Psoas muscle (tissue), 8 donors: ENCODE data around the gene TTC6. TPM values are rescaled to one million over a fixed set of nuclear protein-coding genes. Genes with fewer than 3 reads are reported as not detected.

Experiments used
- ATAC-seq, 4 donors: fragments of 200-7000 bp; cut with Tn5 transposase; one replicate each; pipeline ENCODE4 v1.9.1; 2020; ENCODE audit warnings: moderate library complexity in 3 of 4, mild to moderate bottlenecking in 2 of 4
- DNase-seq, 2 donors: peaks; one replicate each; pipeline ENCODE4 v3.0.0-alpha.2; 2020
- H3K27ac ChIP-seq: fragments of 200-600 bp; one replicate; pipeline ENCODE4 v1.8.0; 2022
- H3K27me3 ChIP-seq, 3 donors: fragments of 200-600 bp in 1 of 3; one replicate each; pipeline versions ENCODE4 v1.6.1 to v1.8.0; 2013 to 2022; ENCODE audit warnings: low read length in 2 of 3, mild to moderate bottlenecking in 2 of 3, moderate library complexity in 1 of 3; ENCODE audit not compliant: insufficient read depth in 3 of 3
- H3K36me3 ChIP-seq, 2 donors: fragments of 200-600 bp in 1 of 2; one replicate each; pipeline versions ENCODE4 v1.6.1 to v1.8.0; 2013 to 2022; ENCODE audit warnings: low read depth in 1 of 2, mild to moderate bottlenecking in 1 of 2, moderate library complexity in 1 of 2; ENCODE audit not compliant: insufficient read depth in 1 of 2
- H3K4me1 ChIP-seq: fragments of 200-600 bp; one replicate; pipeline ENCODE4 v1.8.0; 2022
- H3K4me3 ChIP-seq: fragments of 200-600 bp; one replicate; pipeline ENCODE4 v1.8.0; 2022; ENCODE audit warnings: mild to moderate bottlenecking
- H3K9me3 ChIP-seq: fragments of 200-600 bp; one replicate; pipeline ENCODE4 v1.8.0; 2022
- CTCF ChIP-seq: fragments of 200-600 bp; IDR thresholded peaks from one replicate; pipeline ENCODE4 v1.8.0; 2022; ENCODE audit warnings: antibody characterized with exemption
- WGBS, 3 donors: extraction: QIAGEN DNeasy Blood & Tissue Kit; methylation state at CpG; one replicate each; pipeline versions ENCODE4 v1.1.6 to v1.1.7; 2013; 5-methylcytosine and 5-hydroxymethylcytosine counted together
- intact Hi-C, 2 donors: fragments of 100-400 bp; cut with DNase I; formaldehyde crosslinking; loops; one replicate each; pipeline versions ENCODE4 v1.11.0 to v1.14.2; 2022
- polyA plus RNA-seq, 3 donors: library from polyadenylated mRNA; stranded (reverse); fragments of 200-250 nt; gene quantifications; one replicate each; pipeline ENCODE4 v1.2.3, GENCODE V29; 2013
- total RNA-seq, 4 donors: library from RNA; stranded (reverse); fragmentation: NEBNext Ultra II Directional in 2 of 4; extraction: Animal tissue kit (Norgen Biotek cat#: 25700) in 2 of 4; gene quantifications; one replicate each; pipeline versions ENCODE4 v1.2.1 to v1.2.4, GENCODE V29; 2021 to 2023
- donor health status: healthy with polysubstance abuse.
- donor health status: DM: no; HTN: no; CAD: no; lungs with moderate emphysema.
- donor health status: Bipolar disorder and iron deficiency.
- donor health status: healthy.
- donor health status: DM: yes; HTN: yes; CAD: no.
- donor health status: DM: no; HTN: no; CAD: no.
- donor health status: DM: no; HTN: no; CAD: no.
- donor health status: DM: yes; HTN: yes; CAD: no.

The TTC6 gene
- total and polyA plus RNA-seq, 7 donors: not detected

DNA sequence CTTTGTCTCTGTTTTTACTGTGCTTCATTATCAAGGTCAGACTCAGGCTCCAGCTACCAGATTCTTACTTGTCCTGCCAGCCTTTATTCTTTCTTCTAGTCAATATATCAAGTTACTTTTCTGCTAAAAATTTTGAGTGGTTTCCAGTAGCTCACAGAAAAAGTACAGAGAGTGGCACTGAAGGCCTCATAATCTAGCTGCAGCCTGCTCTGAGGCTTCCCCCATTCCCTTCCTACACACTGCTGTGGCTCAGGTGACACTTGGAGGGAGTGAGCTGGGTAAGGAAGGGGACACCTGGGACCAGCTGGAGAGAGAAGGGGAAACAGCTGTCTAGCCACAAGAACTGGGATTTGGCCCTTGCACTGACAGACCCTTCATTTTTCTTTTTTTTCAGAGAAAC is 25.4 kb downstream of the TTC6 start:
- H3K4me1 ChIP-seq: no peaks in the 10 kb centered on the region
- no peak for ATAC-seq
- no peak for DNase-seq
- no peaks in the 10 kb centered on the region for H3K36me3 ChIP-seq
- H3K27ac ChIP-seq: no peak overlapping the region
- intact Hi-C loops: no loop called here
- H3K9me3 ChIP-seq: peaks cover 5% of the 10 kb centered on the region
- TF ChIP-seq CTCF: no peak
- peaks cover 8 to 50% (median 19%) of the 10 kb centered on the region in 3 donors for H3K27me3 ChIP-seq
- no peak overlapping the region for H3K4me3 ChIP-seq

DNA sequence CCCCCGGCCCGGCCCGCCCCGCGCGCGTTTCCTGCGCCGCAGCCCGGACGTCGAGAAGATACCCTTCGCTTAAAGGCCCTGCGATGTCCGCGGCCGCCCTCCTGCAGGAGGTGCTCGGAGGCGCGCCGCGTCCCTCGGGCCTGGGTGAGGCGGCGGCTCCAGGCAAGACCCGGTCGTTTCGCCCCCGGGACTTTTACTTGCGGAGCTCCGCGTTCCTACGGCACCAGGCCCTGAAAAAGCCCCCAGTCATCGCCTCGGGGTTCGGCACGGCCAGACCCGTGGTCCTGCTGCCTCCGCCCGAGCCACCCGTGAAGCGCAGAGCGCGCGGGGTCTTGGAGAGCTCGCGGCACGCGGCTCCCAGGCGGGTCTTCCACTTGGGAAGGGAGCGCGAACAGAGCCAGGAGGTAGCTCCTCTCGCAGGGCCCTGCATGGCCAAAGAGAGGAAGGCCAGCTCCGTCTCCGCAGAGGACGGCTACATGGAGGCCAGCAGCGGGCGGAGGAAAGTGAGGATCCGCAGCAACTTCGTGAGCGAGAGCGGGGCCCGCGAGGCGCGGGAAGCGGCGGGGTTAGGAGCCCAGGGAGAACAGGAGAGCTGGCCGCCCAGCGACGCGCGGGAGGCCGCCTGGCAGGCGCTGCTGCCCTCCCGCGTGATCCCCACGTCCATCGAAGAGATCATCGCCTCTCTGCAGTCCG is 26.9 kb downstream of the TTC6 start:
- H3K36me3 ChIP-seq: no peaks in the 10 kb centered on the region
- TF ChIP-seq CTCF: no peak
- no peak overlapping the region for H3K27ac ChIP-seq
- intact Hi-C loops: no loop called here
- peak overlapping the region; percentile 39 for H3K4me3 ChIP-seq
- ATAC-seq (no peak), DNase-seq (no peak)
- no peaks in the 10 kb centered on the region for H3K9me3 ChIP-seq
- 2 to 4% (median 3%) methylated on average over 75 to 81 of the region's 81 CpGs for WGBS, 3 donors
- peaks cover 8 to 50% (median 17%) of the 10 kb centered on the region in 3 donors for H3K27me3 ChIP-seq
- H3K4me1 ChIP-seq: no peaks in the 10 kb centered on the region

DNA sequence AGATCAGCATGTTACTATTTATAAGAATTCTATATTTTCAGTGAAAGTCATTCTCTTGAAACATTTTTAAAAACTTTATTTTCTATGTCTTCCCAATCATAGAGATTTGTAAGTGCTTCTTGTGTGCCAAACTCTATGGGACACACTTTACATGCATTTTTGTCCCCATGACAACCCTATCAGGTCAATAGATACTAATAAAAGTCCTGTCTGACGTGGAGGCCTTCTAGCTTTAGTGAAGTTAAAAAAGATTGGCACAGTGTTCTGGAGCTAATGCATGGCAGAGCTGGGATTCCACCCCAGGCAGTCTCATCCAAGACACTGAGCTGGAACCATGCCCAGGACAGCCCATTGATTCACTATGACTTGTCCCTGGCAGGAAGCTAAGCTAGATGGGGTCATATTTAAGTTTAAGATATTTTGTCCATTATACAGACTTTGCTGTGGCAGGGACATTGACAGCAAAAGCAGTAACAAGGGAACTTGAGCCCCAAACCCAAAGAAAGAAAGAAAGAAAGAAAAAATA is 28.1 kb downstream of the TTC6 start:
- no peak overlapping the region for H3K4me3 ChIP-seq
- H3K36me3 ChIP-seq: no peaks in the 10 kb centered on the region
- no peak for ATAC-seq
- H3K27me3 ChIP-seq: peaks cover 8 to 50% (median 17%) of the 10 kb centered on the region in 3 donors
- no peak for TF ChIP-seq CTCF
- no peaks in the 10 kb centered on the region for H3K9me3 ChIP-seq
- WGBS, 3 donors: 34 to 44% (median 34%) methylated on average over 1 of the region's 1 CpG
- intact Hi-C loops: no loop called here
- no peaks in the 10 kb centered on the region for H3K4me1 ChIP-seq
- H3K27ac ChIP-seq: no peak overlapping the region
- DNase-seq: no peak

- Histone ChIP-seq H3K27me3 (peaks cover 8 to 47% (median 17%) of the 10 kb centered on the region in 3 donors), H3K27ac (no peak overlapping the region), H3K9me3 (no peaks in the 10 kb centered on the region), H3K4me1 (no peaks in the 10 kb centered on the region), H3K4me3 (no peak overlapping the region), H3K36me3 (no peaks in the 10 kb centered on the region)
- no peak for ATAC-seq
- DNase-seq: no peak
- intact Hi-C loops: no loop called here
- no peak for TF ChIP-seq CTCF
- 89 to 100% (median 93%) methylated on average over 1 of the region's 1 CpG for WGBS, 3 donors
Observed at GRCh38 chr14:37623971-37624370, 28.5 kb downstream of the TTC6 start.
